GM12891 (cell line): ENCODE data around the gene TBR1.

Experiments used
- POLR2AphosphoS5 ChIP-seq: IDR thresholded peaks from 2 replicates; pipeline ENCODE4 v1.6.1; 2011; ENCODE audit warnings: low read depth, low read length, control low read depth
- TAF1 ChIP-seq: IDR thresholded peaks from 2 replicates; pipeline ENCODE4 v1.6.1; 2011; ENCODE audit warnings: low read depth, low read length, control low read depth

DNA sequence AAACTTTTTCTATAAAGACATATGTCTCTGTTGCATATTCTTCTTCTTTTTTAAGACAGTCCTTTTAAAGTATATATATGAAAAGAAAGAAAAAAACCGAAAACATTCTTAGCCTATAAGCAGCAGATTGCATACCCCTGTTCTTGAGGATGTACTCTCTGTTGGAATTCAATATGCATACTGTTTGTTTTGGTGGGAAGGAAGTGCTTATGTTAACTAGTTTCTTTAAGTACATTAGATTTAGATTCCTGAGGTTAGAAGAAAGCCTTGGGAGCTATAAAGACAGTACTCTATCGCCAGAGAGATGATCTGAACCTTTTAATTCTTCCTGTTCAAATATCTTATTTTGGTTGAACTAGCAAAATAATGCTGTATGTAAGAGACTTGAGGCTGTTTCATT is 46.8 kb upstream of the TBR1 start:
- TF ChIP-seq TAF1 (no peak), POLR2AphosphoS5 (no peak)
